Uterus (tissue), 4 donors: Measurements from ENCODE around the gene PACS1. TPM values are rescaled to one million over a fixed set of nuclear protein-coding genes. Genes with fewer than 3 reads are reported as not detected.

ENCODE experiments used
- DNase-seq, 2 donors: peaks; one replicate each; pipeline ENCODE4 v3.0.0-alpha.2; 2019 to 2020
- H3K27ac ChIP-seq, 2 donors: fragments of 200-600 bp; sonication (generic); 1 replicate in 1 of 2; 2 replicates in 1 of 2; pipeline ENCODE4 v1.5.1; 2016 to 2018
- H3K27me3 ChIP-seq, 2 donors: fragments of 200-600 bp; sonication (generic); one replicate each; pipeline ENCODE4 v1.5.1; 2018 to 2019; ENCODE audit warnings: control low read depth in 1 of 2
- H3K36me3 ChIP-seq, 2 donors: fragments of 200-600 bp; sonication (generic); one replicate each; pipeline ENCODE4 v1.5.1; 2019; ENCODE audit warnings: control low read depth in 1 of 2
- H3K4me1 ChIP-seq, 2 donors: fragments of 200-600 bp; sonication (generic); one replicate each; pipeline ENCODE4 v1.5.1; 2018 to 2019; ENCODE audit warnings: control low read depth in 1 of 2
- H3K4me3 ChIP-seq, 2 donors: fragments of 200-600 bp; sonication (generic); 1 replicate in 1 of 2; 2 replicates in 1 of 2; pipeline ENCODE4 v1.5.1; 2018 to 2019; ENCODE audit warnings: mild to moderate bottlenecking in 1 of 2
- H3K9me3 ChIP-seq, 2 donors: fragments of 200-600 bp; sonication (generic); one replicate each; pipeline ENCODE4 v1.5.1; 2019; ENCODE audit warnings: control low read depth in 1 of 2
- POLR2A ChIP-seq, 2 donors: fragments of 450-650 bp; IDR thresholded peaks; one replicate each; pipeline ENCODE4 v1.6.1; 2016; ENCODE audit warnings: antibody characterized with exemption in 2 of 2, mild to moderate bottlenecking in 1 of 2, moderate library complexity in 1 of 2
- intact Hi-C: fragments of 100-400 bp; cut with DNase I; formaldehyde crosslinking; loops from one replicate; pipeline ENCODE4 v1.15.1; 2023; ENCODE audit warnings: low total_unique reads
- total RNA-seq, 4 donors: library from RNA; depleted of rRNA in 3 of 4; stranded (reverse); fragments of >200 nt in 3 of 4; gene quantifications; one replicate each; pipeline versions ENCODE4 v1.1.0 to v1.2.4, GENCODE V29; 2014 to 2023
- TF ChIP-seq, protein P1 (sequence below), 4 experiments: fragments of 200-600 bp in 2 of 4; fragments of 450-650 bp in 2 of 4; sonication (generic) in 2 of 4; IDR thresholded peaks; one replicate each; pipeline ENCODE4 v1.5.1; 2016 to 2019; ENCODE audit warnings: antibody characterized with exemption in 4 of 4, mild to moderate bottlenecking in 2 of 4, moderate library complexity in 1 of 4
- donor health status: DM: yes; HTN: yes; CAD: no.

PACS1 gene
- total RNA-seq, 4 donors from 2014 or later, result 2.9 to 79.2 (median 57.2) TPM

DNA sequence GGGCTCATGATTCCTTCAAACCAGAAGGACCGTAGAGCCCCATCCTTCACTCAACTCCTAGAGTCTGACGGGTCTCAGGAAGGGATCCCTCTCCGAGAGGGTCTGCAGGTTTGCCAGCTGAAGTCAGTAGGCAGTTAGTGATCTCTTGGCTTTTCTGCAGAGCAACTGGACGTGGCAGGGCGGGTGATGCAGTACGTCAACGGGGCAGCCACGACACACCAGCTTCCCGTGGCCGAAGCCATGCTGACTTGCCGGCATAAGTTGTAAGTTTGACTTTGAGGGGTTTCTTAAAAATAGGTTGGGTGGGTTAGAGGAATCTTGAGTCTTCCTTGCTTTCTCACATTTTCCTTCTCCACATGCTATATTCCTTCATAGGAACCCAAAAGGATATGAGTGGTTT, 165.1 kb downstream of the PACS1 start:
- DNase-seq, result no peak
- intact Hi-C loops, result no loop called here
- H3K27ac ChIP-seq, result no peak overlapping the region
- no peaks in the 10 kb centered on the region for H3K9me3 ChIP-seq
- H3K4me1 ChIP-seq, result no peaks in the 10 kb centered on the region
- TF ChIP-seq, protein P1, sequence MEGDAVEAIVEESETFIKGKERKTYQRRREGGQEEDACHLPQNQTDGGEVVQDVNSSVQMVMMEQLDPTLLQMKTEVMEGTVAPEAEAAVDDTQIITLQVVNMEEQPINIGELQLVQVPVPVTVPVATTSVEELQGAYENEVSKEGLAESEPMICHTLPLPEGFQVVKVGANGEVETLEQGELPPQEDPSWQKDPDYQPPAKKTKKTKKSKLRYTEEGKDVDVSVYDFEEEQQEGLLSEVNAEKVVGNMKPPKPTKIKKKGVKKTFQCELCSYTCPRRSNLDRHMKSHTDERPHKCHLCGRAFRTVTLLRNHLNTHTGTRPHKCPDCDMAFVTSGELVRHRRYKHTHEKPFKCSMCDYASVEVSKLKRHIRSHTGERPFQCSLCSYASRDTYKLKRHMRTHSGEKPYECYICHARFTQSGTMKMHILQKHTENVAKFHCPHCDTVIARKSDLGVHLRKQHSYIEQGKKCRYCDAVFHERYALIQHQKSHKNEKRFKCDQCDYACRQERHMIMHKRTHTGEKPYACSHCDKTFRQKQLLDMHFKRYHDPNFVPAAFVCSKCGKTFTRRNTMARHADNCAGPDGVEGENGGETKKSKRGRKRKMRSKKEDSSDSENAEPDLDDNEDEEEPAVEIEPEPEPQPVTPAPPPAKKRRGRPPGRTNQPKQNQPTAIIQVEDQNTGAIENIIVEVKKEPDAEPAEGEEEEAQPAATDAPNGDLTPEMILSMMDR (IDR thresholded peaks at IDR 0.05), result no peak
- TF ChIP-seq POLR2A (IDR thresholded peaks at IDR 0.05), result no peak
- no peaks in the 10 kb centered on the region for H3K36me3 ChIP-seq
- no peak overlapping the region for H3K4me3 ChIP-seq
- H3K27me3 ChIP-seq, result no peaks in the 10 kb centered on the region

DNA sequence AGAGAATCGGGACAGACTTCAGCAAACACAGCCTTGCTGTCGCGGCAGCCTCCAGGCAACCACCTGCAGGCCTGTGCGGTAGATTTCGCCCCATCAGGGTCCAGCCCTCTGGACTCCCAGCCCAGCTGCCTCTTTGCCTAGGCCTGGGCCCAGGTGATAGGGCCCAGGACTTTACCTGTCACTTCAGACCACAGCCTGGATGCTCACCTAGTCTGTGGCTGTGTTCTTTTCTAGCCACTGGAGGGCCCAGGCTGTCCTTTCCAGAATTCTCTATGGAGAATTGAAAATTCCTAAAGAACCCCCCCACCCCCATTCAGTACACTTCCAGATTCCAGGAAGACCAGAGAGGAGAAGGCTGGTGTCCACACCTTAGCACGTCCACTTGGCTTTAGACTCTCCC, 167.8 kb downstream of the PACS1 start:
- Histone ChIP-seq H3K4me3 (no peak overlapping the region), H3K4me1 (no peaks in the 10 kb centered on the region), H3K9me3 (no peaks in the 10 kb centered on the region), H3K27ac (no peak overlapping the region), H3K36me3 (no peaks in the 10 kb centered on the region), H3K27me3 (no peaks in the 10 kb centered on the region)
- TF ChIP-seq, protein P1 (IDR thresholded peaks at IDR 0.05), result no peak
- no peak for TF ChIP-seq POLR2A (IDR thresholded peaks at IDR 0.05)
- DNase-seq, result no peak
- intact Hi-C loops, result no loop called here

DNA sequence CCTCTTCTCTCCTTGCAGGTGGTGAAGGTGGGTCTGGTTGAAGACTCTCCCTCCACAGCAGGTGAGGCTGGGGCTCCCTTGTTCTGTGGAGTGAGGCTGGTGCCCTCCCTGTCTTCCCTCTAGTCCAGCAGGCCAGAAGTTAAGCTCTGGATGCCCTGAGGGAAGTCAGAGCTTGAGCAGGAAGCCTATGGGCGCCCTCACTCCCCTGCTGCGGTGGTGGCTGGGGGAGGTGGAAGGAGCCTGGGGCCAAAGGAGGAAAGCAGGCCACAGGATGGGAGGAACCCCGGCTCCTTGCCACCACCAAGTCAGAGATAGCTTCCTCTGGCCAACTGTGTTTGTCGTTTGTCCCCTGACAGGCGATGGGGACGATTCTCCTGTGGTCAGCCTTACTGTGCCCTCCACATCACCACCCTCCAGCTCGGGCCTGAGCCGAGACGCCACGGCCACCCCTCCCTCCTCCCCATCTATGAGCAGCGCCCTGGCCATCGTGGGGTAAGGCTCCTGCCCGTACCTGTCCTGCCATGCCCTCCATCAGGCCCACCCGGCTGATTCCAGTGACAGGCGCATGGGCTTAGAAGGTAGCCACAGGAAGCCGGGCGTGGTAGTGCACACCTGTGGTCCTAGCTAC, 168.8 kb downstream of the PACS1 start:
- Histone ChIP-seq H3K36me3 (no peaks in the 10 kb centered on the region), H3K27me3 (no peaks in the 10 kb centered on the region), H3K27ac (no peak overlapping the region), H3K4me3 (no peak overlapping the region), H3K4me1 (no peaks in the 10 kb centered on the region), H3K9me3 (no peaks in the 10 kb centered on the region)
- intact Hi-C loops, result no loop called here
- TF ChIP-seq, protein P1 (IDR thresholded peaks at IDR 0.05), result no peak
- no peak for TF ChIP-seq POLR2A (IDR thresholded peaks at IDR 0.05)
- DNase-seq, result no peak

DNA sequence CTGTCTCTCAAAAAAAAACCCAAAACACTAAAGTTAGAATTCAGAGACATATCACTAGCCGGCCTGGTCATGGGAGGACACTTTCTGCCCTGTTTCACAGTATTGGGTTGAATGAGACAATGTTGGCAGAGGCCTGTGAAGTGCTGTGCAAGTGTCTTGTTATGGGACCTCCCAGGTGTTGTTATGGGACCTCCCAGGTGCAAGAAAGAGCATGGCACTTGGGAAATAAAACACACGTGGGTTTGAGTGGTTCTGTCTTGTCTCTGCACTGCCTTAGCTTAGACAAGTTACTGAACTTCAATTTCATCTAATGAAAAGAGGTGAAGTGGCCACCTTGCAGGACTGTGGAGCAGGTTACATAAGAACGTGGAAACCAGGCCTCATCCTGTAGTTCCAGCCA, 169.4 kb downstream of the PACS1 start:
- H3K36me3 ChIP-seq, result no peaks in the 10 kb centered on the region
- no peak overlapping the region for H3K27ac ChIP-seq
- no peak for DNase-seq
- H3K9me3 ChIP-seq, result no peaks in the 10 kb centered on the region
- no peaks in the 10 kb centered on the region for H3K27me3 ChIP-seq
- intact Hi-C loops, result no loop called here
- TF ChIP-seq POLR2A (IDR thresholded peaks at IDR 0.05), result no peak
- TF ChIP-seq, protein P1 (IDR thresholded peaks at IDR 0.05), result no peak
- no peak overlapping the region for H3K4me3 ChIP-seq
- no peaks in the 10 kb centered on the region for H3K4me1 ChIP-seq

DNA sequence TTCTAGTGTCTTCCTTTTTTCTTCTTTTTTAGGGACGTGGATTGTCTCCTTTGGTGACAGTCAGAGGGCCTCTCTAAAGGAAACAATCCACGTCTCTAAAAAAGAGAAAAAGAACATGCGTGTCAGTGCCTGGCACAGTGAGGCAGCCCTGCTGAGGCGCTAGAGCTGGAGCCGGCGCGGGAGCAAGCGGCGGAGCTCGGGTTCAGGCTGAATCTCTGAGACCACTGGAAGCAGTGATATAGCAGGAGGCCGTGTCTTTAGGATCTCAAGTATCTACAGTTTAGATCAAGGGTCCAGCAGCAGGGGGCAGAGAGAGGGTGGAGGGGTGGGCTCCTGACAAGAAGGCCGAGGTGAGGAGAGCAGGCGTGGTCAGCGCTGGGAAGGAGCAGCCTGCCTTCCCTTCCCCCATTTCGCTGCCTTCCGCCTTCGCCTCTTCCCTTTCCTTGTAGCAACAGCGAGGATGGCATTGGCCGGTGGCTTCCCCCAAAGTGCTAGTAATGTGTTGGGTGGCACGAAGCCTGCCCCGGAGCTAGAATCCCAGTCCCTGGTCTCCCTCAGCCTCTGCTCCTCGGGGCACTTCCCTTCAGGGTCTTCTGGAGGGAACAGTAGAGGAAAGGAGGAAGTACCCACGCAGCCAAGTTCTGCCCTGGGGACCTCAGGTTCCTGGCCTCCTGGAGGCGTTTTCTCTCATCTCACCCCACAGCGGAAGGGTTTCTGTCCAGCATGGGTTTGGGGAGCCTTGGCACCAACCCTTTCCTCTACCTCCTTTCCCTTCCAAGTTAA, 170.1 kb downstream of the PACS1 start:
- Histone ChIP-seq H3K4me3 (no peak overlapping the region), H3K9me3 (no peaks in the 10 kb centered on the region), H3K36me3 (no peaks in the 10 kb centered on the region), H3K27me3 (no peaks in the 10 kb centered on the region), H3K4me1 (no peaks in the 10 kb centered on the region), H3K27ac (no peak overlapping the region)
- no peak for DNase-seq
- intact Hi-C loops, result no loop called here
- TF ChIP-seq, protein P1 (IDR thresholded peaks at IDR 0.05), result no peak
- no peak for TF ChIP-seq POLR2A (IDR thresholded peaks at IDR 0.05)
